ENCODE data around the gene PANX2. TPM values are rescaled to one million over a fixed set of nuclear protein-coding genes. Genes with fewer than 3 reads are reported as not detected.
"Not testable (repeated sequence)": the region's sequence is repeated elsewhere in the genome, so short reads cannot be mapped to it uniquely, and the experiment has no call there.

The PANX2 gene
- total RNA-seq, 1 donor = 0.94 TPM

- Histone ChIP-seq H3K27me3 (ENCODE audit: insufficient read depth, low read length) (no peaks in the 10 kb centered on the region), H3K4me1 (ENCODE audit: insufficient read depth, low read length) (peaks cover 16% of the 10 kb centered on the region), H3K4me3 (ENCODE audit: low read length) (no peak overlapping the region), H3K9me3 (ENCODE audit: low read depth, low read length) (no peaks in the 10 kb centered on the region)
Observed at GRCh38 chr22:50141891-50142363, 28.6 kb upstream of the PANX2 start.

GRCh38 chr22:50143096-50143495, 27.4 kb upstream of the PANX2 start:
- Histone ChIP-seq H3K4me3 (ENCODE audit: low read length) (no peak overlapping the region), H3K9me3 (ENCODE audit: low read depth, low read length) (no peaks in the 10 kb centered on the region), H3K4me1 (ENCODE audit: insufficient read depth, low read length) (peaks cover 25% of the 10 kb centered on the region), H3K27me3 (ENCODE audit: insufficient read depth, low read length) (no peaks in the 10 kb centered on the region)

DNA sequence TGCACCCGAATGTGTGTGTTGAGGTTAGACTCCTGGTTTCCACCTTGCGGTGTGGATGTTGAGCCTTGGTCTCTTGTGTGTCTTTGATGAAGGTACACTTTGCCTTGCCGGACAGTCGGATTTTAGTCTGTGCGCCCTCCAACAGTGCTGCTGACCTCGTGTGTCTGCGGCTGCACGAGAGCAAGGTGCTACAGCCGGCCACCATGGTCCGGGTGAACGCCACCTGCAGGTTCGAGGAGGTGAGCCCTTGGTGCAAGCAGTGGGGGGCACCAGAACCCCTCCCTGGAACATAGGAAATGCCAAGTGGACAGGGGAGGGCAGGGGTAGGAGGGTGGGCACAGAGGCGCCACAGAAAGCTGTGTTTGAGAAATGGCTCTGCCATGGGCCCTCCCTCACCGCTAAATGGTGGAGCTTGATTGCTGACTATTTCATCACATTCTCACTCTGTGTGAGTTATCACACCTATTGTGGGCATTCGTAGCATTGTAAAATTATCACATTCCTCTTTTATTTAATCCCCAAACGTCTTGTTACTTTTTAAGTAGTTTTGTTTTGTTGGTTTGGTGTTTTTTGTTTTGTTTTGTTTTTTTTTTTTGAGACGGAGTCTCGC, 26.4 kb upstream of the PANX2 start:
- peaks cover 33% of the 10 kb centered on the region for H3K4me1 ChIP-seq (ENCODE audit: insufficient read depth, low read length)
- H3K27me3 ChIP-seq (ENCODE audit: insufficient read depth, low read length) = no peaks in the 10 kb centered on the region
- H3K4me3 ChIP-seq (ENCODE audit: low read length) = no peak overlapping the region
- no peaks in the 10 kb centered on the region for H3K9me3 ChIP-seq (ENCODE audit: low read depth, low read length)

DNA sequence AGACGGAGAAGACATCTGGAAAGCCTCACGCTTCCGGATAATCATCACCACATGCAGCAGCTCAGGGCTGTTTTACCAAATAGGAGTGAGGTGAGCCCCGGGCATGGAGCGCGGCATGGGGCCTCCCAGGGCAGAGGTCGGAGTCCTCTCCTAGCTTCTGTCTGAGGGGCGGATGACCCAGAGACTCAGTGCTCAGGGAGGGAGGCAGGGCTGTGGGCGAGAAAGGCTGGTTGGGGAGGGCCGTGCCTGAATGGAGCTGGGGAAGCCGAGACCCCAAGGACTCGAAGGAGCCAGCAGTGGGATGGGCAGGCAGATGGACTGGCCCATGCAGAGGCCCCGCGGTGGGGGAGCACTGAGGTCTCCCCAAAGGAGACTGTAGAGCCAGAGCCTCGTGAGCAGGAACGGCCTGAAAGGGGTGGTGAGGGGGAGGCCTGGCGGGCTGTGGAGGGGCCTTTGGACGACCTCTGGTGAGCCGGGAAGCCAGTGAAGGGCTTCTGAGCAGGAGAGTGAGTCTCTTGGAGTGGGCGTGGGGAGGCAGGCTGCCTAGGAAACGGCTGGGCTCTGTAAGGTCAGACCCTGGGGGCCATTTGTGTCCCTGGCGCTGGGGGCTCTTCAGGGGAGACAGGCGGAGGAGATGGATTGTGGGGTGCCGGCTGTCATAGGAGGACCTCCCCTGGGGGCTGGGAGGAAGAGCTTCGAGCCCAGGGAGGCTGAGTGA, 24.7 kb upstream of the PANX2 start:
- no peaks in the 10 kb centered on the region for H3K27me3 ChIP-seq (ENCODE audit: insufficient read depth, low read length)
- H3K4me1 ChIP-seq (ENCODE audit: insufficient read depth, low read length) = peaks cover 38% of the 10 kb centered on the region
- no peaks in the 10 kb centered on the region for H3K9me3 ChIP-seq (ENCODE audit: low read depth, low read length)
- H3K4me3 ChIP-seq (ENCODE audit: low read length) = no peak overlapping the region

DNA sequence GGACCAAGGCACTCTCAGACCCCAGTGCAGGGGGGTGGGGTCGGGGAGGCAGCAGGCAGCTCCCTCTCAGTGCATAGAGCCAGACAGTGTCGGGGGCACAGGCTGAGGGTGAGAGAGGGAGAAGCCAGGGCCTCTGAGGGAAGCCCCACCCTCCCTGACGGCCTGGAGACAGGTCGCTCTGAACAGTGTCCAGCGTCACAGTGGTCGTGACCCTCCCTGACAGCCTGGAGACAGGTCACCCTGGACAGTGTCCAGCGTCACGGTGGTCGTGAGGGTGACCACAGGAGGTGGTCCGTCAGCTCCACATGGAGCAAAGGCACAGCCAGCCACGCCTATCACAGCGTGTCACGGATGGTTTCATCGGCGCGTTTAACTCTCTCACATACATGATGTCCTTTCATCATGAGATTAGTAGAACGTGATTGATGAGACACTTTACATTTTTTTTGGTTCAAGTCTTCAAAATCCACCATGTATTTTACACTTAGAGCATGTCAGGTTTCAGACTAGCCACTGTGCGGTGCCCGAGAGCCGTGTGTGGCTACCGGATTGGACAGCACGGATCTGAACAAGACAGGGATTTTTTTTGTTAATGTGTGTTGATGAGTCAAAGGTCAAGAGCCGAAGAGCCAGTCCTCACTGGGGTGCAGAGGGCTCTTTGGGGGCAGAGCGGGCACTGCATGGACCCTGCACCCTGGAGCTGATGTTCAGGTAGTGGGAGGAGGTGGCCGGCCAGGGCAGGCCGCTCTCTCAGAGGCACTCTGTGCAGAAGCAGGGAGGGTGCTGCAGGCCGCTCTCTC, 23.9 kb upstream of the PANX2 start:
- H3K27me3 ChIP-seq (ENCODE audit: insufficient read depth, low read length) = no peaks in the 10 kb centered on the region
- H3K9me3 ChIP-seq (ENCODE audit: low read depth, low read length) = no peaks in the 10 kb centered on the region
- H3K4me1 ChIP-seq (ENCODE audit: insufficient read depth, low read length) = peaks cover 38% of the 10 kb centered on the region
- H3K4me3 ChIP-seq (ENCODE audit: low read length) = no peak overlapping the region

DNA sequence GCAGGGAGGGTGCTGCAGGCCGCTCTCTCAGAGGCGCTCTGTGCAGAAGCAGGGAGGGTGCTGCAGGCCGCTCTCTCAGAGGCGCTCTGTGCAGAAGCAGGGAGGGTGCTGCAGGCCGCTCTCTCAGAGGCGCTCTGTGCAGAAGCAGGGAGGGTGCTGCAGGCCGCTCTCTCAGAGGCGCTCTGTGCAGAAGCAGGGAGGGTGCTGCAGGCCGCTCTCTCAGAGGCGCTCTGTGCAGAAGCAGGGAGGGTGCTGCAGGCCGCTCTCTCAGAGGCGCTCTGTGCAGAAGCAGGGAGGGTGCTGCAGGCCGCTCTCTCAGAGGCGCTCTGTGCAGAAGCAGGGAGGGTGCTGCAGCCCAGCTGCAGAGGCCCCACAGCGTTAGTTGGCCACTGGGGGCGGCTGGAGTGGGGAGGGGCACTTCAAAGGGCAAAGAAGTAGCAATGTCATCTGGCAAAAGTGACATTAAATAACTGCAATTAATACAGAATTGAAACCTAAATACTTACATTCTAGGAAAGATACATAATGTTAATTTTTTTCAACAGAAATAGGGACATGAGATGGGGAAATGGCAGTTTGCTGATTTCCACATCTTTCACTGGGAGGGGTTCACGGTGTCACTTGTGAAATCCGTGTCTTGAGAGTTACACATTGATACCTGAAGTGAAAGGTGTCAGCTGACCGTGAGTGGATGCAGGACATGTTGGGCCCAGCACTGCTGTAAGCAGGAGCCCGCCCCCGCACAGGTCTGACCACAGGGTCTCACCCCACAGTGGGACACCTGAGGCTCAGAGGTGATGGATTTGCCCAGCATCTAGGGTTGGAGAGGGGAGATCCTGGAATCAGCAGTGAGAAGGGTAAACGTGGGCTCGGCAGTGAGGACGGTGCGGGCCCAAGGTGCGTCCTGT, 23.0 kb upstream of the PANX2 start:
- not testable (repeated sequence) for H3K4me3 ChIP-seq (ENCODE audit: low read length); H3K9me3 ChIP-seq (ENCODE audit: low read depth, low read length); H3K27me3 ChIP-seq (ENCODE audit: insufficient read depth, low read length)
- H3K4me1 ChIP-seq (ENCODE audit: insufficient read depth, low read length) = peaks cover 38% of the 10 kb centered on the region

DNA sequence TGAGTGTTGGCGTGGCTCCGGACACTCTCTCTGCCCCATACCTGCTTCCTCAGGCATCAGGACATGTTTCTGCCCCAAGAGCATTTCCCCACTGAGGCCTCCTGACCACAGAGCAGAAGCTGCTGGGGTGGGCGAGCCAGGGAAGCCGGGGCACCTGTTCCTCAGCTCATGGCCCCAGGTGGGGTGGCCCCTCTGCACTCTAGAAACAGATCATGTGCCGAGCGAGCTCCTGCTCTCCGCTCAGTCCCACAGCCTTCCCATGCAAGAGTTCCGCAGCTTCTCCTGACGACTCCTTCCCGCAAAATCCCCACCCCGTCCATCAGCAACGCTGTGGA, 22.4 kb upstream of the PANX2 start:
- Histone ChIP-seq H3K9me3 (ENCODE audit: low read depth, low read length) (no peaks in the 10 kb centered on the region), H3K4me3 (ENCODE audit: low read length) (no peak overlapping the region), H3K27me3 (ENCODE audit: insufficient read depth, low read length) (no peaks in the 10 kb centered on the region), H3K4me1 (ENCODE audit: insufficient read depth, low read length) (peaks cover 34% of the 10 kb centered on the region)

GRCh38 chr22:50148991-50149721, 21.4 kb upstream of the PANX2 start:
- Histone ChIP-seq H3K4me1 (ENCODE audit: insufficient read depth, low read length) (peaks cover 29% of the 10 kb centered on the region), H3K9me3 (ENCODE audit: low read depth, low read length) (no peaks in the 10 kb centered on the region), H3K27me3 (ENCODE audit: insufficient read depth, low read length) (no peaks in the 10 kb centered on the region)

DNA sequence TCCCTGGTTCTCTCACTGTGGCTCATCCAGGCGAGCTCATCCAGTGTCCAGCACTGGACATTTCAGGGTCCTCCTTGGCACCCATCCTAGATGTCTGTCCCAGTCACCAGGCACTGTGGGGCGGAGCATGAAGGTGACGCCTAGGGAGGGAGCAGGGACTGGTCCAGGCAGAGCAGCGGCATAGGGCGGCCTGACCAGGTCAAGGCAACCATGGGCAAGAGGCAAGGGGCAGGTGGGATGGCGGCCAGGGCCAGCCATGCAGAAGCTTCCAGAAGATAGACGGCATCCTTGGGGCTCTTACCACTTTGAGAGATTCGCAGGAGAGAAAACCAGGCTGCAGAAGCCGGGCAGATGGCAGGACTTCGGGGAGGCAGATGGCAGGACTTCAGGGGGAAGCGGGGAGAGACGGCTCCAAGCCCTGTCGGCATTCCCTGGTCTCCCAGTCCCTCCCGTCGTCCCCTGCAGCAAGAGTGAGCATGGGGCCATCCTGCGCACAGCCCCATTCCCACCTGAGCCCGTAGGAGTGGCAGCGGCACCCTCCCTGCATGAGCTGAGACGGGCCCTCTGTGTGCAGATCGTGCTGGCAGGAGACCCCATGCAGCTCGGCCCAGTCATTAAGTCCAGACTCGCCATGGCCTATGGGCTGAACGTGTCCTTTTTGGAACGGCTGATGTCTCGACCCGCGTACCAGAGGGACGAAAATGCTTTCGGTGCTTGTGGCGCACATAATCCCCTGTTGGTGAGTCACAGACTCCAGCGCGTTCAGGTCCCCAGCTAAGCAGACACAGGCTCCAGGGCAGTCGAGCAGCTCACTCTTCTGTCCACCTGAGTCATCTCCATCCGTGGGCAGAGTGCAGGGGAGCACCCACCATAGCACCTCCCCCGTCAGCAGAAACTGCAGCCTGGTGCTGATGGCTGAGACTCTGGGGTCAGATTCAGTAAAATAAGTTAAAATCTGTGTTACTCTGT, 20.1 kb upstream of the PANX2 start:
- no peaks in the 10 kb centered on the region for H3K9me3 ChIP-seq (ENCODE audit: low read depth, low read length)
- peaks cover 29% of the 10 kb centered on the region for H3K4me1 ChIP-seq (ENCODE audit: insufficient read depth, low read length)
- no peak overlapping the region for H3K4me3 ChIP-seq (ENCODE audit: low read length)
- H3K27me3 ChIP-seq (ENCODE audit: insufficient read depth, low read length) = no peaks in the 10 kb centered on the region

More at GRCh38 chr22:50148991-50149721, 21.4 kb upstream of the PANX2 start:
- H3K4me3 ChIP-seq (ENCODE audit: low read length) = no peak overlapping the region

GRCh38 chr22:50151571-50152537, 18.7 kb upstream of the PANX2 start:
- Histone ChIP-seq H3K4me1 (ENCODE audit: insufficient read depth, low read length) (peaks cover 22% of the 10 kb centered on the region), H3K9me3 (ENCODE audit: low read depth, low read length) (no peaks in the 10 kb centered on the region), H3K4me3 (ENCODE audit: low read length) (no peak overlapping the region), H3K27me3 (ENCODE audit: insufficient read depth, low read length) (no peaks in the 10 kb centered on the region)

DNA sequence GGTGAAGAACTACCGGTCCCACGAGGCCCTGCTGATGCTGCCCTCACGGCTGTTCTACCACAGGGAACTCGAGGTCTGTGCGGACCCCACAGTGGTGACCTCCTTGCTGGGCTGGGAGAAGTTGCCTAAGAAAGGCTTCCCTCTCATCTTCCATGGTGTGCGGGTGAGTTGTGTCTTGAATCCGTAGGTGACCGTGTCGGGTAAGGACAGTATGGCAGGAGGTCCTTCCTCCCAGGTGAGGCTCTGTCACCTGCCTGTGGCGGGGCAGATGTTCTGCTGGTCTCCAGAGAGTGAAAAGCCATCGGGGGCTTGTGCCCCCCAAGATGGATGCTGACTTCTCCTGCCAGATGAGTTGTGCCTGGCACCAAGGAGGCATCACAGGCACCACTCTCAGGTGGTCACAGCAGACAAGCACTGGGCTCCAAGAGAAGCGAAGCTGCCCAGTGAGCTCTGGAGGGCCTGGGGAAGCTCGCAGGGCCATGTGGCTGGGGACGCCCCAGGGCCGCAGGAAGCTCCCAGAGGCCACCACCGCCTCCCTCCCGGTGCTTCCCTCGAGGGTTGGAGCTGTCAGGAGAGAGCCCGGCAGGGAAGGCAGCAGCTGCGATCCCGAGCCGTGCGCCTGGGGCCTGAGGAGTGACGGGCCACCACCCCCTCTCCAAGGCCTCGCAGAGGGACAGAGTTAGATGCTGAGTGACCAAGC, 17.3 kb upstream of the PANX2 start:
- H3K27me3 ChIP-seq (ENCODE audit: insufficient read depth, low read length) = no peaks in the 10 kb centered on the region
- no peak overlapping the region for H3K4me3 ChIP-seq (ENCODE audit: low read length)
- H3K9me3 ChIP-seq (ENCODE audit: low read depth, low read length) = no peaks in the 10 kb centered on the region
- peaks cover 12% of the 10 kb centered on the region for H3K4me1 ChIP-seq (ENCODE audit: insufficient read depth, low read length)

- Histone ChIP-seq H3K4me1 (ENCODE audit: insufficient read depth, low read length) (peaks cover 7% of the 10 kb centered on the region), H3K4me3 (ENCODE audit: low read length) (no peak overlapping the region), H3K27me3 (ENCODE audit: insufficient read depth, low read length) (no peaks in the 10 kb centered on the region), H3K9me3 (ENCODE audit: low read depth, low read length) (no peaks in the 10 kb centered on the region)
Observed at GRCh38 chr22:50153756-50154140, 16.8 kb upstream of the PANX2 start.
